Iris pigment epithelial cell (primary cell): Measurements from ENCODE around the gene GPR161.
"Not testable (repeated sequence)": the region's sequence is repeated elsewhere in the genome, so short reads cannot be mapped to it uniquely, and the experiment has no call there.

Experiments used
- DNase-seq: peaks from one replicate; pipeline ENCODE4 v3.0.0-alpha.2; 2011; ENCODE audit warnings: low read depth

GPR161 gene

GRCh38 chr1:168136709-168137514, at the start of gene GPR161:
Gene GPR161, minus strand, starts transcription at chr1:168136930. Its CDS starts 32,080 bp downstream, at chr1:168104850.
- DNase-seq = peak; percentile 57

- not testable (repeated sequence) for DNase-seq
Observed at GRCh38 chr1:168181063-168181720, 44.5 kb upstream of the GPR161 start.

- DNase-seq = peak; percentile 9
Observed at GRCh38 chr1:168180148-168180524, 43.4 kb upstream of the GPR161 start.

GRCh38 chr1:168179438-168180147, 42.9 kb upstream of the GPR161 start:
- peak; percentile 27 for DNase-seq

GRCh38 chr1:168178638-168179437, 42.1 kb upstream of the GPR161 start, which contains the start of gene TIPRL:
Gene TIPRL, plus strand, starts transcription at chr1:168178962. Its CDS starts 116 bp downstream, at chr1:168179078.
- peak; percentile 99 for DNase-seq

GRCh38 chr1:168178227-168178637, 41.5 kb upstream of the GPR161 start:
- DNase-seq = no peak

- no peak for DNase-seq
Observed at GRCh38 chr1:168172250-168172915, 35.7 kb upstream of the GPR161 start.

GRCh38 chr1:168170564-168171508, 34.1 kb upstream of the GPR161 start:
- no peak for DNase-seq

- DNase-seq = no peak
Observed at GRCh38 chr1:168167806-168168205, 31.1 kb upstream of the GPR161 start.

GRCh38 chr1:168164771-168165170, 28.0 kb upstream of the GPR161 start:
- DNase-seq = no peak

GRCh38 chr1:168163670-168164069, 26.9 kb upstream of the GPR161 start:
- DNase-seq = no peak

- no peak for DNase-seq
Observed at GRCh38 chr1:168161459-168161858, 24.7 kb upstream of the GPR161 start.

- no peak for DNase-seq
Observed at GRCh38 chr1:168159979-168160378, 23.2 kb upstream of the GPR161 start.

GRCh38 chr1:168159251-168159650, 22.5 kb upstream of the GPR161 start:
- DNase-seq = peak; percentile 28

- no peak for DNase-seq
Observed at GRCh38 chr1:168157638-168158037, 20.9 kb upstream of the GPR161 start.

GRCh38 chr1:168155910-168156309, 19.2 kb upstream of the GPR161 start:
- no peak for DNase-seq

- not testable (repeated sequence) for DNase-seq
Observed at GRCh38 chr1:168154707-168155106, 18.0 kb upstream of the GPR161 start.

- DNase-seq = no peak
Observed at GRCh38 chr1:168151935-168152334, 15.2 kb upstream of the GPR161 start.

- no peak for DNase-seq
Observed at GRCh38 chr1:168150283-168150682, 13.6 kb upstream of the GPR161 start.

- DNase-seq = no peak
Observed at GRCh38 chr1:168148916-168149315, 12.2 kb upstream of the GPR161 start.
